GM12865 (cell line): ENCODE measurements around the gene MBNL2.

Source experiments
- DNase-seq: peaks from one replicate; pipeline ENCODE4 v3.0.0; 2010; ENCODE audit warnings: low read depth
- H3K4me3 ChIP-seq: 2 replicates; pipeline ENCODE4 v1.5.1; 2011; ENCODE audit warnings: mild to moderate bottlenecking, low read depth, low read length, control low read depth
- TF ChIP-seq, protein P1 (sequence below): IDR thresholded peaks from 2 replicates; pipeline ENCODE4 v1.5.1; 2011; ENCODE audit warnings: low read length, control low read depth, low read depth, inconsistent platforms; ENCODE audit not compliant: insufficient read depth; ENCODE audit errors: missing control alignments

The MBNL2 gene, protein sequence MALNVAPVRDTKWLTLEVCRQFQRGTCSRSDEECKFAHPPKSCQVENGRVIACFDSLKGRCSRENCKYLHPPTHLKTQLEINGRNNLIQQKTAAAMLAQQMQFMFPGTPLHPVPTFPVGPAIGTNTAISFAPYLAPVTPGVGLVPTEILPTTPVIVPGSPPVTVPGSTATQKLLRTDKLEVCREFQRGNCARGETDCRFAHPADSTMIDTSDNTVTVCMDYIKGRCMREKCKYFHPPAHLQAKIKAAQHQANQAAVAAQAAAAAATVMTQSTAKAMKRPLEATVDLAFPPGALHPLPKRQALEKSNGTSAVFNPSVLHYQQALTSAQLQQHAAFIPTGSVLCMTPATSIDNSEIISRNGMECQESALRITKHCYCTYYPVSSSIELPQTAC

DNA sequence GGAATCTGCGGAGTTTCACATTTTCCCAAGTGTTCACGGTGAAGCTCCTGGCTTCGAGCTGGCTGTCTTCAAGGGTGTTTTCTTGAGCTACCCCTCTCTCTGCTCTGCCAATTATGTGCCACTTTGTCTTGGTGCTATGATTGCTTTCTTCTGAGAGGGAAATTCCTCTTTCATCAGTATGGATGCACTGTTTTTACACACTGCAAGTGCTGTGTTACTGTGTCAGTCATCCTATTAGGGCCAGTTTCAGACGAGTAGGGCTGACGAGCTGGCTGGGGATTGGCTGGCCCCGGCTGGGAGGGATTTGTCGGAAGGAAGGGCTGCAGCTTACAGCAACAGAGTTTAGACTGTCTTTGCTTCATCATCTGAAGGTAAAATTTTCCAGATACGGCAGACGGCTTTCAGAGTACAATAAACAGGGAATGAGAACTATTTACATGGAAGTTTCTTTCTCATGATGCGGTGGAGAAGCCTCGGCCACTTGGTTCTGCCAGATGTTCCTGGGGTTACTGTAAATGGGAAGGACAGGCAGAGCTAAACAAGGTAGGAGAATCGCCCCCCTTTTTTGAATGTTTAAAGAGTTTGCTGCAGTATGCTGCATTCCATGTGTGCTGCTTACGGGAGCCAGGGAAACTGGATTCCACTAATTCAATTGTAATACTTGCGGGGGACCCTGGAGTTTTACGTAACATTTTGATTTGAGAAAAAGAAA lies at the start of gene MBNL2:
MBNL2 (plus strand) TSS at position 345 of the 712 bp plus-strand sequence. CDS start 53,903 bp downstream, outside the sequence.
- TF ChIP-seq, protein P1, sequence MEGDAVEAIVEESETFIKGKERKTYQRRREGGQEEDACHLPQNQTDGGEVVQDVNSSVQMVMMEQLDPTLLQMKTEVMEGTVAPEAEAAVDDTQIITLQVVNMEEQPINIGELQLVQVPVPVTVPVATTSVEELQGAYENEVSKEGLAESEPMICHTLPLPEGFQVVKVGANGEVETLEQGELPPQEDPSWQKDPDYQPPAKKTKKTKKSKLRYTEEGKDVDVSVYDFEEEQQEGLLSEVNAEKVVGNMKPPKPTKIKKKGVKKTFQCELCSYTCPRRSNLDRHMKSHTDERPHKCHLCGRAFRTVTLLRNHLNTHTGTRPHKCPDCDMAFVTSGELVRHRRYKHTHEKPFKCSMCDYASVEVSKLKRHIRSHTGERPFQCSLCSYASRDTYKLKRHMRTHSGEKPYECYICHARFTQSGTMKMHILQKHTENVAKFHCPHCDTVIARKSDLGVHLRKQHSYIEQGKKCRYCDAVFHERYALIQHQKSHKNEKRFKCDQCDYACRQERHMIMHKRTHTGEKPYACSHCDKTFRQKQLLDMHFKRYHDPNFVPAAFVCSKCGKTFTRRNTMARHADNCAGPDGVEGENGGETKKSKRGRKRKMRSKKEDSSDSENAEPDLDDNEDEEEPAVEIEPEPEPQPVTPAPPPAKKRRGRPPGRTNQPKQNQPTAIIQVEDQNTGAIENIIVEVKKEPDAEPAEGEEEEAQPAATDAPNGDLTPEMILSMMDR, result no peak
- DNase-seq, result peak; percentile 92
- H3K4me3 ChIP-seq, result peak within 1 kb of the TSS; percentile 95

DNA sequence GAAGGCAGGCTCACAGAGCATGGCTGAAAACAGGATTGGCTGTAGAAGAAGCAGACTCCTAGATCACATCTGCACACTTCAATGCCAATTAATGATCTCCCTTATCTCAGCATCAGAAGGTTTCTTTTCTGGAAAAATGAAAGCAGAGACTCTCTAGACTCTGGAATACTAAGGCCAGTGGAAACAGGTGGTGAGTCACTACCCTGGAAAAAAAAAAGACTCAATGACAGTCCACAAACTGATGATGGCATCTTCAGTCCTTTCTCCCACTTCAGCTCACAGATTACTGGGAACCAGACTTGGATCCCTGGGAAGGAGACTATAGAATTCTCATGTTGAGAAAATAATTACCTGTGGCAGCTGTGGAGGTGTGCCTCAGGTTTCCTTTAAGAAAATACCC lies 47.5 kb upstream of the MBNL2 start:
- H3K4me3 ChIP-seq, result no peak overlapping the region
- TF ChIP-seq, protein P1, result no peak
- no peak for DNase-seq

DNA sequence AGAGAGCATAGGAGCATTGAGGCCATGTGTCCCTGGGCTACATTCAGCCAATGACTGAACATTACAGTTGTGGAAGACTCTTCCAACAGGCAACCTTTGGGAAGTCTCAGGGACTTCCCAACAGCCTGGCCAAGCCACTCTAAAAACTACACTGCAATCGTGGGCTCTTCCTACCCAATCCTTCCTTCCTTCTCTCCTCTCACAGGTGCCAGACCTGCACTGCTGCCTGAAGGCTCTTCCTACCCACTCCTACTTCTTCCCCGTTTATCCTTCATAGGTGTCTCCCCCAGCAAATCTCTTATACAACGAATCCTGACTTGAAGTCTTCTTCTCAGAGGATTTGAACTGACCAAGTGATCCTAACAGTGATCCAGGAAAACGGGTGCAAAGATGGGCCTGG lies 47.1 kb upstream of the MBNL2 start:
- H3K4me3 ChIP-seq, result no peak overlapping the region
- TF ChIP-seq, protein P1, result no peak
- DNase-seq, result no peak

DNA sequence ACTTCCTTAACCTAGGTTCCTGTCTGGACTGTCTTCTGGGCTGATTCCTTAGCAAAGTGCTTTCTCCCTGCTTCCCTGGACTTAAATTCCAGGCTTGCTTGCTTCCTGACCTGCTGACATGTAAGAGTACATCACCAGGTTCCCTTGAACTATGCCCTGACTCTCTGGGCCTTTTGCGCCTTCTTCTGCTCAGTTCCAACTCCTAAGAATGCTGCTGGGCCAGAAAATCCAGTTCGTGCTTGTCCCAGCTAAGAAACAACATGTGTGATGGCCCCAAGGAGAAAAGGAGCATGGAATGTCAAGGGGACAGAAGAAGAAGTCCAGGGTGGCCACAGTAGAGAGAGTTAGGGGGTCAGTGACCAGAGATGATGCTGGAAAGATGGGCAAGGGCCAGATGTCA lies 42.6 kb upstream of the MBNL2 start:
- TF ChIP-seq, protein P1, result no peak
- DNase-seq, result no peak
- no peak overlapping the region for H3K4me3 ChIP-seq

DNA sequence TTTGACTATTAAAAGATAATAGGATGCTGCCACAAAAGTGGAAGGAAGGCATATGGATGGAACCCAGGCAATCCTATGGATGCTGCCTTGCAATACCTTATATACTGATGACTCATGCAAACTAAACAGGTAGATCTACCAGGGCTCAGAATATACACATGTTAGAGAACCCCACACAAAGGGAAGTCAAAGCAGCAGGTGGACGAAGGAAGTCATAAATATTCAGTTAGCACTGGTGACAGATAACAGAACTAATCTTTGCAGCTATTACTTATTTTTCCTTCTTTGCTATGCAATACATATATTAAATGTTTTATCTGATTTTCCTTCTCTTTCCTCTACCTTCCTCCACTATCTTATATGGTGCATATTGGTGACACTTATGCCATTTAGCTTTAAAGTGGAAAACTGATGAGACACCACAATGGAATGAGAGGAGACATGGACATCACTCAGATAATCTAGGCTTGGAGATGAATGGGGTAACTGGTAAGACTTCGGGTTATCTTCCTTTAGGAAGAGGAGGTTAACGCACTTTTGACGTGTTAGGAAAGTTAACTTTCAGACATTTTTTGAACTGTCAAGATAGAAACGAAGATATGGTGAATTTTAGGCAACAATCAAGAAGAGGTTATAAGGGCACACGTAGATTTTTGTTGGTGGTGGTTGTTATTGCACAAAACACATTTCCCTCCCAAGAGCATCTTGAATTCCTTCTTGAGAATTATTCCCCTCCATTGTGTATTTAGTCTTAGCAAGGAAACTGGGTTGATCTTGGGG lies 39.8 kb upstream of the MBNL2 start:
- no peak overlapping the region for H3K4me3 ChIP-seq
- TF ChIP-seq, protein P1, result no peak
- DNase-seq, result no peak

DNA sequence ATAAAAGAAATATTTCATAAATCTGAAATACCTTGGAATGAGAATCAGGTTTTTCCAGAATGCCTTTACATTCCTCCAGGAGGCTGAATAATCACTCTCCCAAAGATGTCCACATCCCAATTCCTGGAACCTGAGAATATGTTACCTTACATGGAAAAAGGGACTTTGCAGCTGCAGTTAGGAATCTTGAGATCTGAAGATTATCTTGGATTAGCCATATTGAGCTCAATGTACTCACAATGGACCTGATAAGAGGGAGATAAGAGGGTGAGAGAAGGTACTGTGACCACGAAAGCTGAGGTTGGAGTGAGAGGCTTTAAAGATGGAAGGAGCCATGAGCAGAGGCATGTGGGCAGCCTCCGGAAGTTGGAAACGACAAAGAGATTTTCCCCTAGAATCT lies 36.8 kb upstream of the MBNL2 start:
- no peak overlapping the region for H3K4me3 ChIP-seq
- no peak for DNase-seq
- TF ChIP-seq, protein P1, result no peak
